NCI-H526 (cell line): ENCODE measurements around the gene MAPK8.
"Not testable (repeated sequence)": the region's sequence is repeated elsewhere in the genome, so short reads cannot be mapped to it uniquely, and the experiment has no call there.

Source experiments
- DNase-seq, 2 experiments: peaks; one replicate each; lab custom pipeline; 2025; lab: John Stamatoyannopoulos, UW

Gene MAPK8

GRCh38 chr10:48336978-48337599 lies 30.6 kb downstream of the MAPK8 start:
- no peak for DNase-seq

- no peak for DNase-seq
Measured at GRCh38 chr10:48340734-48341133, 34.3 kb downstream of the MAPK8 start.

- no peak for DNase-seq
Measured at GRCh38 chr10:48343106-48343505, 36.6 kb downstream of the MAPK8 start.

- DNase-seq, result no peak
Measured at GRCh38 chr10:48343921-48344598, 37.6 kb downstream of the MAPK8 start.

GRCh38 chr10:48346248-48346647 lies 39.8 kb downstream of the MAPK8 start:
- DNase-seq, result not testable (repeated sequence)

GRCh38 chr10:48347539-48347938 lies 41.1 kb downstream of the MAPK8 start:
- DNase-seq, result not testable (repeated sequence)

- not testable (repeated sequence) for DNase-seq
Measured at GRCh38 chr10:48347943-48348342, 41.5 kb downstream of the MAPK8 start.

GRCh38 chr10:48353246-48353645 lies 46.8 kb downstream of the MAPK8 start:
- DNase-seq, result no peak

- DNase-seq, result no peak
Measured at GRCh38 chr10:48357631-48358030, 51.2 kb downstream of the MAPK8 start.

GRCh38 chr10:48358162-48358561 lies 51.7 kb downstream of the MAPK8 start:
- no peak for DNase-seq

- no peak for DNase-seq
Measured at GRCh38 chr10:48358838-48359237, 52.4 kb downstream of the MAPK8 start.

- no peak for DNase-seq
Measured at GRCh38 chr10:48361176-48361575, 54.7 kb downstream of the MAPK8 start.

GRCh38 chr10:48363617-48364355 lies 57.3 kb downstream of the MAPK8 start:
- peak; percentile 35 to 49 for DNase-seq

- DNase-seq, result peak in 1 of 2 experiments; percentile 3
Measured at GRCh38 chr10:48364659-48365405, 58.4 kb downstream of the MAPK8 start.

- no peak for DNase-seq
Measured at GRCh38 chr10:48365668-48366067, 59.2 kb downstream of the MAPK8 start.

- DNase-seq, result no peak
Measured at GRCh38 chr10:48366261-48366660, 59.8 kb downstream of the MAPK8 start.

GRCh38 chr10:48369501-48369900 lies 63.0 kb downstream of the MAPK8 start:
- no peak for DNase-seq

- DNase-seq, result no peak
Measured at GRCh38 chr10:48377751-48378530, 71.5 kb downstream of the MAPK8 start.

- no peak for DNase-seq
Measured at GRCh38 chr10:48378675-48379074, 72.2 kb downstream of the MAPK8 start.

- no peak for DNase-seq
Measured at GRCh38 chr10:48381971-48382370, 75.5 kb downstream of the MAPK8 start.

GRCh38 chr10:48382982-48383381 lies 76.5 kb downstream of the MAPK8 start:
- DNase-seq, result no peak

- no peak for DNase-seq
Measured at GRCh38 chr10:48383393-48383792, 76.9 kb downstream of the MAPK8 start.
